Stimulated activated CD8-positive, alpha-beta memory T cell treated with anti-CD3 and anti-CD28 coated beads, Interleukin-7, amount 100 ng/mL, for 48 hours (primary cell): ENCODE measurements around the gene LRRC49.
"Not testable (repeated sequence)": the region's sequence is repeated elsewhere in the genome, so short reads cannot be mapped to it uniquely, and the experiment has no call there.

Source experiments
- DNase-seq, 2 donors: peaks; one replicate each; pipeline ENCODE4 v3.0.0-alpha.2; 2020; ENCODE audit warnings: low read depth in 1 of 2; ENCODE audit errors: extremely low read depth in 1 of 2

LRRC49 gene

DNA sequence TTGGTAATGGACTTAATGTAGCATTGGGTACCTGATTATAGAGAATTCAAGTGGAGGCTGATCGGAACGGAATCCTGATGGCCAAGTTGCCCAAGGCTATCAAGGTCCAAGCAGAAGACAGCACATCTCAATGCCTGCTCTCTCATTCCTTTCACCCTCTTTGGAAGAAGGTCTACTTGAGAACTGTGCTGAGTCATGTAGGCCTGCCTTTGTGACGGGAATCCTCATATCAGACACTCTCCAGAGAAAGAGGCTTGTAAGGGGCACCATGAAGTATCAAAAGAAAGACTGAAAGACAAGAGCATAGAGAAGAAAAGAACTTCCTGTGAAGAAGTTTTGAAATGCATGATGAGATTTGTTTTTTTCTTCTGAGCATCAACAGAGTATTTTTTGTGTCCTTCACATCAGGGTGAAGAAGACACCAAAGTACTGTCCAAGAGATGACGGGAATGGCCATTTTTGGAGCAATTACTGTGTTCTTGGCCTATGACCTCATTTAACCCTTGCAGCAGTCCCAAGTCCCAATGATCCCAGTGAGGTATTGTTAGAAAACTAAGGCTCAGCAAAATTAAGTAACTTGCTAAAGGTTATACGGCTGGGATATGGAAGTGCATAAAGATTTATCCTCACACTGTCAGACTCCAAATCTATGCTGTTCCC lies 25.5 kb upstream of the LRRC49 start:
- no peak for DNase-seq

DNA sequence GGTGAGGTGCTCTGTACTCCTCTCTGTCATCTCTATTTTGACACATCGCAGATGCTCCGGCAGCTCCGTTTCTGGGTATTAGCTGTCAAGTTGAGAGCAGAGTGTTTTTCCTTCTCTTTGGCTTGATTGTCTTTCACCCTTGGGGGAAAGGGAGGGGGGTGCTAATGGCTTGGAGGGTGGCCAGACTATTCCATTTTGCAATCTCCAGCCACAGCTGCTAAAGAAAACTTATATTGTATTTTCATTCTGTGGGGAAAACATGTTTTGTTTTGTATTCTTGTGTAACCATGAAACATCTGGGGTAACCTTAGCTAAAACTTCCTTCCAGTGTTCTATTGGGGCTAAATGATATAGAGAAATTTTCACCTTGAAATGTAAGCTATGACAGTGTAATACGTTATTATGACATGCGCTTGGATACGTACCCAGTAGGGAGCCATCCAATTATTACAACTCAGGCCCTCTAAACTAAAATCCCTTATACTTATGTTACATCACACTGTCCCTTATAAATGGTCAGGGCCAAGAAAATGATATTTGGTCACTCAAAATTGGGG lies 24.6 kb upstream of the LRRC49 start:
- no peak for DNase-seq

DNA sequence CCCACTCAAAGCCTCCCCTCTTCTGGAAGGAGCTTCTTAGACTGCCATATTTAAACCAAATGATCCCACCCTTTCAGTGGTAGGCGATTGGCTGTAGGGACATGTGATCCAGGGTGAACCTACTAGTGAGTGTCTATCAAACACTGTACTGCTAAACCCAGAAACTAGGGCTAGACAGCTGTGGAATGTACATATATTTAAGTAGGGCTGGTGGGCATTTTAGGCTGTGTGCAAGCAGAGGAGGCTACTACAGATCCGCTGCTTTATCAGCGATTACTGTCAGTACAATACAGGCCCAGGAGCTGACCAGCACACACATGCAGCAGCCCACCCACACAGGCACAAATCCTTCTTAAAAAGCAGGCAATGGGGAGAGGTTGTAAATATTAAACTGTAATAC lies 23.3 kb upstream of the LRRC49 start:
- DNase-seq, result no peak

DNA sequence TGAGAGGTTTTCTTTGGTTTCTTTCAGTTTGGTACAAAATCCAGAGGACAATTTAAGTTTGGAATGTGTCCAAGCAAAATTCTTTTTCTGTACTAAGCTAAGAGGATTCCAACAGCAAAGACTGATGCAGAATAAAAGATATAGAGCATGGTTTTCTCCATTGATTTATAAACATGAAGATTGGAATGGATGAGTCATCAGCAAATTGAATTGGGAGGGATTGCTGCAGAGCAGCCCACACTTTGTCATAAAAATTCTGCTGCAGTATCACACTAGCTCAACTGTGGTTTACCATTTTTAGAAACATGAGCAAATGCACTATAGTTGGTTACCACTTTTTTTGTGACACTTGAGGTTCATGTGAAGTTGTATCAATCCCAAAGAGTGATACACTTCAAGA lies 22.6 kb upstream of the LRRC49 start:
- DNase-seq, result no peak

DNA sequence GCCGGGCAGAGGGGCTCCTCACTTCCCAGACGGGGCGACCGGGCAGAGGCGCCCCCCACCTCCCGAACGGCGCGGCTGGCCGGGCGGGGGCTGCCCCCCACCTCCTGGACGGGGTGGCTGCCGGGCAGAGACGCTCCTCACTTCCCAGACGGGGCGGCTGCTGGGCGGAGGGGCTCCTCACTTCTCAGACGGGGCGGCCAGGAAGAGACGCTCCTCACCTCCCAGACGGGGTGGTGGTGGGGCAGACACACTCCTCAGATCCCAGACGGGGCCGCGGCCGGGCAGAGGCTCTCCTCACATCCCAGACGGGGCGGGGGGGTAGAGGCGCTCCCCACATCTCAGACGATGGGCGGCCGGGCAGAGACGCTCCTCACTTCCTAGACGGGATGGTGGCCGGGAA lies 21.1 kb upstream of the LRRC49 start:
- DNase-seq, result not testable (repeated sequence)

DNA sequence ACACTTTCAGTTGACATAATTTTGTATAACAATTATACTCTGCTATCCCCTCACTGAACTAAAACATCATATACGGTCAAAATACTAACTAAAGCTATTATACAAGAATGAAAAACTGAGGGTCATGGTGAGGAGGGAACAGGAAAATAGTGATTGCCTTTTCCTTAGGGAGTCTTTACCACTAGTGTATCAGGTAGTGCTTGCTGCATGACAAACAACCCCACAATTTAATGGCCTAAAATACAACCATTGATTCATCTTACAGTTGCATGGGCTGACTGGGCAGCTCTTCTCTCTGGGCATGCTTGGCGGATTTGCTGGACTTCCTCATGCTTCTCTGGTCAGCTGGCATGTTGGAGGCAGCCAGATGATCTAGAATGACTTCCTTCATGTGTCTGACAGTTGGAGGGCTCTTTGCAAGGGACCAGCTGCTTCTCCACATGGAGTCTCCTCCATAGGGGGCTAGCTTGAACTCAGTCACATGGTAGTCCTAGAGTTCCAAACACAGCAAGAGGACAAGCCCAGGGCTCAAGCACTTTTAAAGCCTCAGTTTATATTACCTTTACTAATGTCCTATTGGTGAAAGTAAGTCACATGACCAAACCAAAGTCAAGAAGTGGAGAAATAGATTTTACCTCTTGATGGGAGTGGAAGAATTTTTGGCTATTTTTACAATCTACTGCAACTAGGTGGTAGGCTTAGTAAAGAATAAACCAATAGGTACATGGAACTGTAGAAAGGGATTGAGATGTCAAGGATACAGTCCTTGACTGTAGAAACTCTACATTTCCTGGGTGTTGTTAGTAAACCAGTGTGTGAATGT lies 19.2 kb upstream of the LRRC49 start:
- no peak for DNase-seq

DNA sequence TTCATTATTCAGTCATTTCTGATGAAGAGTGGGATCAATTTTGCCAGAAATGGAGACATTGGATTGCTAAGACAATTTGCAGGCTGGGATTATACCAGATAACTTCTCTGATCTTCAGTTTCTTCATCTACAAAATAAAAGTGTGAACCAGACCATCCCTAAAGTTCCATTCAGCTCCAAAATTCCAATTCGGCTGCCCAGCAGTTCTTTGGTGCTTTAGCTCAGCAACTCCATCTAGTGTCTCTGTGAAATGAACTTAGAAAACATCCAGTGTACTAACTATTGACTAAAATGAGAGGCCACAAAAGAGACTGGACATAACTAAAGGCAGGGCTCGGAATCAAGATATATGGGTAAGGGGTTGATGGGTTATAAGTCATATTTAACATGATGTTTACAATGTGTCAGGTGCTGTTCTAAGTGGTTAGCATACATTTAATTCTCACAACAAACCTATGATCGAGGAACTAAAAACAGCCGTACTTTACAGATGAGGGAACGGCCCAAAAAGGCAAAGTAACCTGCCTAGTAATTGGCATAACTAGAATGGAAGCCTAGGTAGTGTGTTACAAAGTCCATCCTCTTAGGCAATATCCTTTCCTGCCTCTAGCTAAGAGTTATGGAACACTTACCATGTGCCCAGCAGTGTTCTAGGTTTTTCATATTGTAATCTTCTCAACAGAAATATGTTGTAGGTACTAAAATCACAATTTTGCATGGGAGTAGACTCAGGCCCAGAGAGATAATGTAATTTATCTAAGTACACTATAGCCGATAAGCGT lies 17.4 kb upstream of the LRRC49 start:
- DNase-seq, result no peak

DNA sequence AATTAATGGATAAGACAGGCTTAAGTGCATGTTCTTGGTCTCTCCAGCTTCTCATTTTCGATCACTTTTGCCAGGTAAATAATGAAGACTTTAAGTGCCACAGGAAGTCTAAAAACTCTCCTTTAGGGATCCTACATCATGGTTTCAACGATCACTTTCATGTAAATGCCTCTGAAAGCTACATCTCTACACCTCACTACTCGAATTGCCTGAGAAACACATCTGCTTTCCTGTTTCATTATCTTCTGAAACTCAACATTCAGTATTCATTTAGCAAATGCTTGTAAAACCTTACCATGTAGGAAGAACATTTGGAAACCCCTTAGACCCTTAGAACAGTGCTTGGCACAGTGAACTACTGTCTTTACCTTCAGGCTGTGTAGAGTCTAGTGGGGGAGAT lies 16.6 kb upstream of the LRRC49 start:
- DNase-seq, result no peak

DNA sequence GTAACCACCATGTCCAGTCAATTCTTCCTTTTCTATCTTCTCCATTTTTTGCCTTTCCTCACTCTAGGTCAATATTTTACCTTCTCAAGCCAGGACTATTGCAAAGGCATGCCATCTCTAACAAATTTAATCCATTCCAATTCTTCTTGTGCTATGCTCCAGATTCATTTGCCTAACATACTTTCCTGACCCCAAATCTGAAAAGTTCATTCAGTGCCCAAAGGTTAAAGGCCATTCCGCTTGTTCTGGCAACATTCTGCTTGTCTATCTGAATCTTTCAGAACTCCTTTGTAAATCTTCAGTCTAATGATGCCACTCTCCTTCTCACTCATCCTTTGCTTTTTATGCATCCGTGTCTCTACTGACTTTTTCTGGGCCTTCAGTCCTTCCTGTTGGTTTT lies 15.9 kb upstream of the LRRC49 start:
- no peak for DNase-seq

DNA sequence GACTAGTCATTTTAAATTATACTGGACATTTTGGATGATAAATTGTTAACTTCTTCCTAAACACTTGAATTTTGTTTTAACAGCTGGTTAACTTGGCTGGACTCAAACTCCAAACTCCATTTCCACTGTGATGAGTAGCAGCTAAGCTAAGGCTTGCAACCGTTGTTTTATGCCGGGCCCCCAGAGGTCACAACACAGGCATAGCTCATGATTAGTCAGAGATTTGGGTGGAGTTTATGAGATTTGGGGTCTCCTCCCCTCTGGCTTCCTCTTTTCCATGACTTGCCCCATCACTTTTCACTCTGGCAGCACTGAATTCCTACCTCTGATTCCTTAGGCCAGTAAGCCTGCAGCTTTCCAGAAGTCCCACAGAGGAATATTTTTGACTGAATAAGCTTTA lies 13.2 kb upstream of the LRRC49 start:
- no peak for DNase-seq

DNA sequence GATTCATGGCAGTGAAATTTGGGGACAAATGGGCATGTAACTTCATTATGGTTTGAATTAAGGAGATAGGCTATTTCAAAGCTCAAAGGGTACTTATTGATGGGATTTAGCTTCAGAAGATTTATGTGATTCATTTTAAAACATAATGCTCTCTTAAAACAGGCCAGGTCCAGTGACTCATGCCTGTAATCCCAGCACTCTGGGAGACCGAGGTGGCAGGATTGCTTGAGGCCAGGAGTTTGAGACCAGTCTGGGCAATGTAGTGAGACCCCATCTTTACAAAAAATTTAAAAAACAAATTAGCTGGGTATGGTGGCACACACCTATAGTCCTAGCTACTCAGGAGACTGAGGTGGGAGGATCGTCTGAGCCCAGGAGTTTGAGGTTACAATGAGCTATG lies 11.8 kb upstream of the LRRC49 start:
- DNase-seq, result no peak

DNA sequence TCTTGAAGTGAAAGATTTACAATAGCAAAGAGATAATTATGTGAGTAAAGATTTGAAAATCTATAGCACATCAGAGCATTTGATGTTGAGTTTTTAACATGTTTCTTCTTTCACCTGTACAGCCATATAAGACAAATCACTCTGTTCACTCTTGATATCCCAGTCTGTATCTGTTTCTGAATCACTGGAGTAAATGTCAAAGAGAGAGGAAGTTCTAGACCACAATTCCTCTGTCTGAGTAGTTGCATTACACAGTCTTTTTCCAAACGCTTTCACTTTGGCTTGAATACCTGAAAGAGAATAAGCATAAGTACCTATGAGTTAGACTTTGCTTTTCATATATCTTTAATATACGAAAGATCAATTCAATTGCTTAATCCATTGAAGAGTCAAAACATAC lies 10.3 kb upstream of the LRRC49 start:
- no peak for DNase-seq

DNA sequence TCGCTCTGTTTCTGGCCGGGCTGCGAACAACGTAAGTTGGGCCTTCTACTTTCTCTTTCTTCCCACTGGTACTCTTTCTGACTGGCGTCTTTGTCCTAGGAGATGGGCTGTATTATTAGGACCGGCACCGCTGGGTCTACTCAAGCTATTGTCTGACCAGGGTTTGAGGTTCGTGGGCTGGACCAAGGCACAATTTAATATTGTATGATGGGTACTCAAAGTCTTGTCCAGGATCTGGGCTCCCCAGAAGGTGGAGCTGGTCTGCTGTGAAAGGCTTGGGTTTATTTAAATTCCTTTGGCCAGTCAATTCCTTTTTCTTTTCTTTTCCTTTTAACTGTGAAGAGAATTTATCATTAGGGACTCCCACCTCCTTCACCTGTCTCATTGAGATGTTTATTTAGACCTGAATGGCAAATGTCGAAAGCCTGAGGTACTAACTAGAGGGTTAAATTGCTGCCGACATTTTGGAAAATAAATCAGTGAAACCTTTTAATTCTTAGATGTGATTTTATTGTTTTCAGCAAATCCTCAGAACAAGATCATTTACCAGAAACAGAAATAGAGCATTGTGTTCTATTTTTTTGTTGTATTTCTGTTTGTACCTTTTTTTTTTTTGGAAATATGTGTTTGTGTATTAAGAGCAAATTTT lies 410 bp downstream of the LRRC49 start:
- DNase-seq, result no peak

DNA sequence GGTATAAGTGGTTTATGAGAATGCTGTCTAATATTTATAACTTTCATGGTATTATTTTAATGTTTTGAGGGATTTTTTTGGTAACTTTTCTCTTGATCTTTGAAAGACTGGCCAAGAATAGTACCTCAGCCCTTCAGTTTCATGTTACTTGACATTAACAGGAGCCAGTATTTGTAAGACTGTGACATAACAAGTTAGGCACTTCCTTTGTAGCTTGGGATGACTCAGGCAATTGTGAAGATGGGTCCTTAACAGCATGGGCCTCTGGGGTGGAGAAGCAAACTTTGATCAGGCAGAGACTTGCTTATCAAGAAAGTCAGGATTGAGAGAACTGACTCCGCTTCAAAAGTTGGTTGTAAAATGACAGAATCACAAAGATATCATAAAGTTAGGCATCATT lies 9.5 kb downstream of the LRRC49 start:
- DNase-seq, result no peak

DNA sequence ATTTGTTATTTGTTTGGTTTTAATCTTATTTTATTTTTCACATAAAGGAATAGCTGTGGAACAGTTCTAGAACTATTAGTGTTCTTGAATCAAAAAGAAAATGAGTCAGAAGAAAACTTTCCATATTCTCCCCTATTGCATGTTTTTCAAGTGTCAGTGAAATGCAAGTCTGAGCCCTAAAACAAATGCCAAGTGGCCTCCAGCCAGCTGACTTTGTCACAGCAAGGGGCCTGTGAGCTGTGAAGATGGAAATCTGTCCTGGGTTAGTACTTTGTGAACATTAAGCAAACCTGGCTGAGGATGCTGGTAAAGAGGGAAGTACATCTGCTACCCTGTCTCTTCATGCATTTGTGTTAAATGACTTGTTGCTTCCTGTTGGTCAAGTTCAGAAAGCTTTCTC lies 14.2 kb downstream of the LRRC49 start:
- DNase-seq, result no peak

DNA sequence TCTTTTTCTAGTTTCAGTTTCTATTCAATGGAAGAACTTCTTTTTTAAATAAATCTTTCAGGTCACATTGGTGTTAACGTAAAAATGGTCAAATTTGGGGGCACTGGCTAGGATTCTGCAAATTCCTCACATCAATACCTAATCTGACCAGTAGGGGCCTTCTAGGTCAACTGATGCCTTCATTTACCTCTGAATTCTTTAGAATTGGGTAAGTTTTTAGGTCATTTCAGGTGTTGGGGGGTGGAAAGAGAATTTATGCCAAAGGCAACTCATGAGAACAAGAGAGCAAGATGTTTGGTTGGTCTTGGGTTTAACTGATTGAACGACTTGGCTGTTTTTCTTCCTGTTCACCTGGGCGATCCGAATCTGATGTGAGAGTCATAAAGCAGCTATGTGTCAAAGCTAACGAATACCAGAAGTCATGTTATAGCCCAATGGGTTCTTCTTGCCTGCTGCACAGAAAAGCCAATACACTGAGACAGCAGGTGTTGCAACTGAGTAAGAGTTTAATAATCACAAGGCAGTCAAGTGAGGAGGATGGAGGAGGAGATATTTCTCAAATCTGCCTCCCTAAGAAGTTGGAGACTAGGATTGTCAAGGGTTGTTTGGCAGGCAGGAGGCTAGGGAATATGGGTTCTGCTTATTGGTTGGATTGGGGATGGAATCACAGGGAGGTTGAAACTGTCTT lies 15.3 kb downstream of the LRRC49 start:
- no peak for DNase-seq

DNA sequence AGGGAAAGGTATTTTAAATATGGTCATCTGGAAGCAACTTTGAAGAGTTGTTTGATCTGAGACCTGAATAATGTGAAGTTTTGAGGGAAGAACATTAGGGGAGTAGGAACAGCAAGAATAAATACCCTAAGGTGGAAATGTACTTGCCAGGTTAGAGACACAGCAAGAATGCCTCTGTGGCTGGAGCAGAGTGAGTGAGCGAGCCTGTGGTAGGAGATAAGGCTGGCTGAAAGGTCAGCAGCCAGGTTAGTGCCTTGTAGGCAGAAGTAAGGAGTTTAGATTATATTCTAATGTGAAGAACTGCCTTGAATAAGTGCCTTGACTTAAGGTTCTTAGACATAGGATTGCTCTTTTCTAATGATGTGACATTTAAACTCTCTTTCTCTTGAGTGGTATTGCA lies 18.3 kb downstream of the LRRC49 start:
- no peak for DNase-seq

DNA sequence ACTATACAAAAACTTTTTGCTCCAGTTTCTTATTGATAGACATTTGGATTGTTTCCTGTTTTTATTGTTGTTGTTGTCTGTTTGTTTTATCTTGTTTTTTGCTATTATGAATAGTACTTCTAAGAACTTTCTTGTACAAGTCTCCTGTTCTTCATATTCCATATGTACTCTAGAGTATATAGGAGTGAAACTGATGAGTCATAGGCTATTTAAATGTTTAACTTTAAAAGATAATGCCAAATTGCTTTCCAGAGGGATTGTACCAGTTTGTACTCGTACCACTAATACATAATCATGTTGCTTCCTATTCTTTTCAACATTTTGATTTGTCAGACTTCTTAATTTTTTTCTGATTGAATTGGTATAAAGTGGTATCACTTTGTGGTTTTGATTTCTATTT lies 19.6 kb downstream of the LRRC49 start:
- DNase-seq, result no peak

DNA sequence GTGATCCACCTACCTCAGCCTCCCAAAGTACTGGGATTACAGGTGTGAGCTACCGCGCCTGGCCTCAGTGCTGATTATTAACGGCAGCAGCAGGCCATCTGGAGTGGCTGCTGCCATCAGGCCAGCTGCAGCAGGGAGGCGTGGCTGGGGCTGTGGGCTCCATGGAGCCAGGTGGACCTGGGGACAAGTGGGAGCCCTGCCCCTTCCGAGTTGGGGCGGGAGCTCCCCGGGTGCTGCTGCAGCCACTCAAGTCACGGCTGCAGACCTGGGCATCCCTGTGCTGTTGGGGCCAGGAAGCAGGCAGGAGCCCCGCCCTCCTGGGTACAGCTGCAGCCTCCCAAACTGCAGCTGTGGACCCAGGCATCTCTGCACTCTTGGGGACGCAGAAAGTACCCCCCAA lies 23.9 kb downstream of the LRRC49 start:
- DNase-seq, result no peak

DNA sequence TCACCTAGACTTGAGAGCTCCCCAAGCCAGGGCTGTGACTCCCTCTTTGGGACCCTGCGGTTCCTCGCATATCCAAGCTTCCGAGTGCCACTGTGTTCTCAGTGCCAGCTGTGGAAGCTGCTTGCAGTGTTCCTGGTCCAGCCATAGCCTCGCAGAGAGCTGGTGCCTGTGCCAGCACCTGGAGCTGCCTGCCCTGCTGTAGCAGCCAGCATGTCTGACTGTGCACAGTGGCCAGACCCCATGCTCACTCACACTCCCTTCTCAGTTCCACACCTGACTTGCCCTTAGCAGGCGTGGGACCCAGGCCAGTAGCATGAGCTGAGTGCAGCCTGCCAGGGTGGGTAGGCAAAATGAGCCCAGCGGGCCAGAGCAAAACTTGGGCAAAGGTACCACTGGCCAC lies 25.3 kb downstream of the LRRC49 start:
- no peak for DNase-seq
